GM12872 (cell line): Measurements from ENCODE around the gene MED13L.

Experiments used
- CTCF ChIP-seq: IDR thresholded peaks from 3 replicates; pipeline ENCODE4 v1.5.1; 2011; ENCODE audit warnings: low read depth, mild to moderate bottlenecking, low read length, moderate library complexity; ENCODE audit not compliant: insufficient read depth

MED13L gene

GRCh38 chr12:116273813-116274550, 3.5 kb downstream of the MED13L start:
- TF ChIP-seq CTCF: no peak

- no peak for TF ChIP-seq CTCF
Measured at GRCh38 chr12:116267948-116268347, 9.5 kb downstream of the MED13L start.

GRCh38 chr12:116266631-116267349, 10.7 kb downstream of the MED13L start:
- no peak for TF ChIP-seq CTCF

GRCh38 chr12:116266168-116266601, 11.3 kb downstream of the MED13L start:
- TF ChIP-seq CTCF: no peak

GRCh38 chr12:116265351-116266147, 11.9 kb downstream of the MED13L start:
- no peak for TF ChIP-seq CTCF

- no peak for TF ChIP-seq CTCF
Measured at GRCh38 chr12:116264525-116265070, 12.9 kb downstream of the MED13L start.

- no peak for TF ChIP-seq CTCF
Measured at GRCh38 chr12:116263844-116264243, 13.6 kb downstream of the MED13L start.
